HepG2 (cell line): ENCODE data around the gene PPM1M. TPM values are rescaled to one million over a fixed set of nuclear protein-coding genes. Genes with fewer than 3 reads are reported as not detected.
A peak's percentile ranks its signal among the peaks of the same experiment; 100 is the strongest.

Source experiments
- BRF2 ChIP-seq: sonication (generic); formaldehyde crosslinking; IDR thresholded peaks from 2 replicates; pipeline ENCODE4 v1.8.1; 2022; ENCODE audit warnings: mild to moderate bottlenecking, missing genetic modification reagents
- CREB3 ChIP-seq: sonication (generic); formaldehyde crosslinking; IDR thresholded peaks from 2 replicates; pipeline ENCODE4 v1.5.0; 2020; ENCODE audit warnings: missing genetic modification reagents
- CSRNP1 ChIP-seq: sonication (generic); formaldehyde crosslinking; IDR thresholded peaks from 2 replicates; pipeline ENCODE4 v1.8.1; 2023; ENCODE audit warnings: mild to moderate bottlenecking, missing genetic modification reagents
- DR1 ChIP-seq: sonication (generic); formaldehyde crosslinking; IDR thresholded peaks from 2 replicates; pipeline ENCODE4 v1.8.0; 2021; ENCODE audit warnings: mild to moderate bottlenecking, missing genetic modification reagents, inconsistent platforms
- EHMT2 ChIP-seq: fragments of 200-600 bp; sonication (generic); IDR thresholded peaks from 2 replicates; pipeline ENCODE4 v1.7.0; 2017; ENCODE audit warnings: antibody characterized with exemption, low read depth, low read length, borderline replicate concordance
- KDM4B ChIP-seq: sonication (generic); formaldehyde crosslinking; IDR thresholded peaks from 2 replicates; pipeline ENCODE4 v1.4.0; 2020; ENCODE audit warnings: missing genetic modification reagents
- KLF9 ChIP-seq: IDR thresholded peaks from 2 replicates; pipeline ENCODE4 v1.6.1; 2016; ENCODE audit warnings: low read depth
- RAD51 ChIP-seq: fragments of 450-650 bp; IDR thresholded peaks from 2 replicates; pipeline ENCODE4 v1.6.1; 2016; ENCODE audit warnings: borderline replicate concordance
- SNAPC5 ChIP-seq: sonication (generic); formaldehyde crosslinking; IDR thresholded peaks from 2 replicates; pipeline ENCODE4 v1.8.1; 2023; ENCODE audit warnings: mild to moderate bottlenecking, missing genetic modification reagents, borderline replicate concordance
- STAT5B ChIP-seq: sonication (generic); formaldehyde crosslinking; IDR thresholded peaks from 2 replicates; pipeline ENCODE4 v1.4.0; 2020; ENCODE audit warnings: missing genetic modification reagents
- THAP8 ChIP-seq: sonication (generic); formaldehyde crosslinking; IDR thresholded peaks from 2 replicates; pipeline ENCODE4 v1.5.1; 2020; ENCODE audit warnings: missing genetic modification reagents, mild to moderate bottlenecking, borderline replicate concordance
- THAP9 ChIP-seq: sonication (generic); formaldehyde crosslinking; IDR thresholded peaks from 2 replicates; pipeline ENCODE4; 2020; ENCODE audit warnings: missing genetic modification reagents, mild to moderate bottlenecking, borderline replicate concordance
- USF2 ChIP-seq, 2 experiments: sonication (generic) in 1 of 2; formaldehyde crosslinking in 1 of 2; IDR thresholded peaks; 2 replicates each; pipeline versions ENCODE4 v1.5.1 to v1.6.1; 2011 to 2020; ENCODE audit warnings: borderline replicate concordance in 1 of 2, low read depth in 1 of 2, low read length in 1 of 2, mild to moderate bottlenecking in 1 of 2, missing genetic modification reagents in 1 of 2, moderate library complexity in 1 of 2
- ZNF17 ChIP-seq: sonication (generic); formaldehyde crosslinking; IDR thresholded peaks from 2 replicates; pipeline ENCODE4 v1.5.0; 2020; ENCODE audit warnings: mild to moderate bottlenecking, missing genetic modification reagents
- ZNF83 ChIP-seq: sonication (generic); formaldehyde crosslinking; IDR thresholded peaks from 2 replicates; pipeline ENCODE4 v1.4.0; 2020; ENCODE audit warnings: missing genetic modification reagents, mild to moderate bottlenecking, borderline replicate concordance
- ZNF891 ChIP-seq: sonication (generic); formaldehyde crosslinking; IDR thresholded peaks from 2 replicates; pipeline ENCODE4 v1.5.0; 2020; ENCODE audit warnings: mild to moderate bottlenecking, missing genetic modification reagents
- polyA plus RNA-seq, 8 experiments: library from polyadenylated mRNA; depleted of rRNA in 3 of 8; stranded (reverse) in 7 of 8; unstranded in 1 of 8; fragments of >200 nt; fragmentation: Illumina TruSeq in 4 of 8; extraction: Trizol in 4 of 8; gene quantifications; 2 replicates each; pipeline versions ENCODE4 v1.2.1 to v1.2.3, GENCODE V29; 2011 to 2016; ENCODE audit warnings: low read depth in 4 of 8, missing spikeins in 1 of 8, mixed read lengths in 1 of 8; ENCODE audit not compliant: insufficient read depth in 1 of 8
- total RNA-seq, 5 experiments: library from RNA; depleted of rRNA; stranded (reverse); fragments of >200 nt; fragmentation: Illumina TruSeq; extraction: Trizol; gene quantifications; 2 replicates each; pipeline ENCODE4 v1.2.3, GENCODE V29; 2016; ENCODE audit warnings: low read depth in 1 of 5

Gene PPM1M
- total and polyA plus RNA-seq, 2 of the 13 experiments (the other 11 are each of a cell fraction or from before 2014, with no cell fraction given) = 2.5 to 5.9 TPM

GRCh38 chr3:52197842-52198625 lies 47.5 kb upstream of the PPM1M start, which contains the start of gene ALAS1 (continued):
- TF ChIP-seq CREB3 (CRISPR knock-in tag) (no peak), KLF9 (CRISPR knock-in tag) (no peak), ZNF83 (CRISPR knock-in tag) (no peak), THAP8 (CRISPR knock-in tag) (peak; percentile 65; the same call in 1 of the 2 replicates), KDM4B (CRISPR knock-in tag) (no peak), EHMT2 (no peak), ZNF17 (CRISPR knock-in tag) (no peak), CSRNP1 (CRISPR knock-in tag) (0 out of 2 replicates have a peak, but pooled peaks have one; percentile 56), USF2 (IDR thresholded peaks at IDR 0.05; ENCODE audit: low read depth, low read length) (no peak), USF2 (CRISPR knock-in tag; IDR thresholded peaks at IDR 0.05; ENCODE audit: borderline replicate concordance) (no peak), SNAPC5 (CRISPR knock-in tag) (0 out of 2 replicates have a peak, but pooled peaks have one; percentile 80), RAD51 (no peak), STAT5B (CRISPR knock-in tag) (no peak), BRF2 (no peak), ZNF891 (CRISPR knock-in tag) (peak; percentile 32; the same call in 1 of the 2 replicates), THAP9 (no peak), DR1 (CRISPR knock-in tag) (peak; percentile 98)
